Transverse colon (tissue), 4 donors: ENCODE results near the gene NOTUM. TPM values are rescaled to one million over a fixed set of nuclear protein-coding genes. Genes with fewer than 3 reads are reported as not detected.

Experiments
- DNase-seq: peaks from one replicate; pipeline ENCODE4 v3.0.0-alpha.2; 2019
- H3K27ac ChIP-seq, 4 donors: fragments of 200-600 bp; sonication (generic); 2 replicates each; pipeline ENCODE4 v1.5.1; 2016 to 2018; ENCODE audit warnings: inconsistent platforms in 4 of 4
- H3K27me3 ChIP-seq: fragments of 200-600 bp; sonication (generic); 2 replicates; pipeline ENCODE4 v1.5.1; 2017; ENCODE audit warnings: inconsistent platforms
- H3K36me3 ChIP-seq, 4 donors: fragments of 200-600 bp; sonication (generic); 2 replicates each; pipeline ENCODE4 v1.5.1; 2017 to 2019; ENCODE audit warnings: inconsistent platforms in 4 of 4
- H3K4me1 ChIP-seq, 4 donors: fragments of 200-600 bp; sonication (generic); 2 replicates each; pipeline ENCODE4 v1.5.1; 2017 to 2020; ENCODE audit warnings: inconsistent platforms in 4 of 4
- H3K4me3 ChIP-seq, 4 donors: fragments of 200-600 bp; sonication (generic); 1 replicate in 1 of 4; 2 replicates in 3 of 4; pipeline versions ENCODE4 v1.5.1 to v1.6.1; 2017 to 2019; ENCODE audit warnings: inconsistent platforms in 4 of 4
- H3K9me3 ChIP-seq, 2 donors: fragments of 200-600 bp; sonication (generic); 2 replicates each; pipeline ENCODE4 v1.5.1; 2017 to 2019; ENCODE audit warnings: inconsistent platforms in 2 of 2
- CTCF ChIP-seq, 5 experiments: fragments of 200-600 bp in 3 of 5; fragments of 450-650 bp in 2 of 5; sonication (generic) in 3 of 5; IDR thresholded peaks; 1 replicate in 2 of 5; 2 replicates in 3 of 5; pipeline ENCODE4 v1.5.1; 2016 to 2017; ENCODE audit warnings: antibody characterized with exemption in 5 of 5, inconsistent platforms in 3 of 5, mild to moderate bottlenecking in 2 of 5, moderate library complexity in 1 of 5
- EP300 ChIP-seq: sonication (generic); formaldehyde crosslinking; IDR thresholded peaks from one replicate; pipeline ENCODE4 v1.6.1; 2017; ENCODE audit warnings: antibody characterized with exemption, low read depth
- POLR2A ChIP-seq: fragments of 450-650 bp; IDR thresholded peaks from one replicate; pipeline ENCODE4 v1.6.1; 2016; ENCODE audit warnings: antibody characterized with exemption, mild to moderate bottlenecking, moderate library complexity
- POLR2AphosphoS5 ChIP-seq, 3 donors: sonication (generic); formaldehyde crosslinking; IDR thresholded peaks; one replicate each; pipeline ENCODE4 v1.6.1; 2016; ENCODE audit warnings: antibody characterized with exemption in 3 of 3
- WGBS, 2 donors: methylation state at CpG; one replicate each; pipeline ENCODE4 v1.1.5; 2018; ENCODE audit warnings: low coverage in 1 of 2; 5-methylcytosine and 5-hydroxymethylcytosine counted together
- in situ Hi-C, 4 donors: fragments of 200-750 bp; cut with MboI; loops; one replicate each; pipeline versions ENCODE4 v1.15.0 to v1.15.1; 2017; ENCODE audit warnings: low sequenced_read_pairs in 3 of 4, low pct_ligation_motif_present in 1 of 4, low pct_unique_long_range_greater_than_20kb in 1 of 4
- intact Hi-C: fragments of 100-400 bp; cut with DNase I; formaldehyde crosslinking; loops from one replicate; pipeline ENCODE4 v1.15.1; 2023; ENCODE audit warnings: low total_unique reads
- total RNA-seq, 4 donors: library from RNA; depleted of rRNA; stranded (reverse); fragments of >200 nt; gene quantifications; one replicate each; pipeline ENCODE4 v1.1.0, GENCODE V29; 2016

NOTUM gene
- total RNA-seq, 4 donors from 2014 or later: not detected

DNA sequence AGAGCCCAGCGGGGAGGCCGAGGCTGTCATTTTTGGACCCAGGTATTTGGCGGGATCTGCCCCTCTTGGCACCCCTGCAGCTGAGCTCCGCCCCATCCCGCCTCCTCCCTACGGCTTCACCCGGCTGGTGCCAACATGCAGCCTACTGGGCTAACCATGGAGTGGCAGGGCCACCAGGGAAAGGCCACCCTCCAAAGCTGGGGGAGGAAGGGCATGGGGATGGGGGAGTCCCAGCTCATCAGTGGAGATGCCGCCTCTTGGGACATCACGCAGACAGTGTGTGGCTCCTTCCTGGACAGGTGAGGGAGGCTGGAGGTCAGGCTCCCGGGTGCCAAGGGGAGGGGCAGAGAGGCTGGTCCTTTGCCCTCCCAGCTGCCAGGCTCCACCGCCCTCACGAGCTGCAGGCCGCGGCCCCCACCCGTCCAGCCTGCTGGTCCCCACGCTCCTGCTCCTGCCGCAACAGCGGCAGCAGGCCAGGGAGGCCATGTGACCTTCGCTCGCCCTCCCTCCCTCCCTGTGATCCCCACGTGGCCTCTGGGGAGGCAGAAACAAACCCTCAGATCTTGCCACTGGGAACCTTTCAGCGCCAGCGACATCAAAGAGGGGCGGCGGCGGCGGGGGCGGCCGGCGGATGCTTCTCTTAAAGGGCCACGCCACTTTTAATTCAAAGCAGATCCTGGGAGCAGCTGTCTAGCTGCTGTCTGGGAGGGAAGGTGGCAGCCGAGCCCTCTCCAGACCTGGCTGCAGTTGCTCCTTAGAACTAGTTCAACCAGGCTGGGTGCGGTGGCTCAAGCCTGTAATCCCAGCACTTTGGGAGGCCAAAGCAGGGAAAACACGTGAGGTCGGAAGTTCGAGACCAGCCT is 6.8 kb upstream of the NOTUM start:
- peak; percentile 80 for DNase-seq
- intact Hi-C loops: no loop called here
- 18% methylated on average over 25 of the region's 36 CpGs; no CpG with 5 or more reads in 1 of the 2 donors for WGBS, 2 donors
- Histone ChIP-seq H3K27me3 (peaks cover 58% of the 10 kb centered on the region), H3K4me3 (peak overlapping the region in 2 of 4 donors; percentile 5 to 24), H3K27ac (peak overlapping the region; percentile 41 to 55 (median 44)), H3K36me3 (no peaks in the 10 kb centered on the region), H3K4me1 (peaks cover 15 to 26% (median 21%) of the 10 kb centered on the region in 4 donors), H3K9me3 (no peaks in the 10 kb centered on the region)
- TF ChIP-seq EP300 (no peak), POLR2AphosphoS5 (IDR thresholded peaks at IDR 0.05) (peak; percentile 29 to 45 (median 30)), POLR2A (no peak), CTCF (IDR thresholded peaks at IDR 0.05) (no peak)
- in situ Hi-C loops: loop anchor here in 1 of 4 donors (25.0 kb wide), 1 partner anchor 195 kb away; no protein-coding TSS in a partner anchor

- no peaks in the 10 kb centered on the region for H3K9me3 ChIP-seq
- no peak overlapping the region for H3K4me3 ChIP-seq
- H3K4me1 ChIP-seq: peaks cover 15 to 26% (median 21%) of the 10 kb centered on the region in 4 donors
- no peak for DNase-seq
- no peaks in the 10 kb centered on the region for H3K36me3 ChIP-seq
- in situ Hi-C loops (loop anchor here in 1 of 4 donors (25.0 kb wide), 1 partner anchor 195 kb away; no protein-coding TSS in a partner anchor), intact Hi-C loops (no loop called here)
- peaks cover 64% of the 10 kb centered on the region for H3K27me3 ChIP-seq
- TF ChIP-seq EP300: no peak
- TF ChIP-seq CTCF (IDR thresholded peaks at IDR 0.05): no peak
- no peak for TF ChIP-seq POLR2A
- TF ChIP-seq POLR2AphosphoS5 (IDR thresholded peaks at IDR 0.05): no peak
- 18% methylated on average over 2 of the region's 5 CpGs; no CpG with 5 or more reads in 1 of the 2 donors for WGBS, 2 donors
- peak overlapping the region; percentile 41 to 55 (median 44) for H3K27ac ChIP-seq
These were observed 6.2 kb upstream of the NOTUM start for GRCh38 chr17:81967244-81967532.

DNA sequence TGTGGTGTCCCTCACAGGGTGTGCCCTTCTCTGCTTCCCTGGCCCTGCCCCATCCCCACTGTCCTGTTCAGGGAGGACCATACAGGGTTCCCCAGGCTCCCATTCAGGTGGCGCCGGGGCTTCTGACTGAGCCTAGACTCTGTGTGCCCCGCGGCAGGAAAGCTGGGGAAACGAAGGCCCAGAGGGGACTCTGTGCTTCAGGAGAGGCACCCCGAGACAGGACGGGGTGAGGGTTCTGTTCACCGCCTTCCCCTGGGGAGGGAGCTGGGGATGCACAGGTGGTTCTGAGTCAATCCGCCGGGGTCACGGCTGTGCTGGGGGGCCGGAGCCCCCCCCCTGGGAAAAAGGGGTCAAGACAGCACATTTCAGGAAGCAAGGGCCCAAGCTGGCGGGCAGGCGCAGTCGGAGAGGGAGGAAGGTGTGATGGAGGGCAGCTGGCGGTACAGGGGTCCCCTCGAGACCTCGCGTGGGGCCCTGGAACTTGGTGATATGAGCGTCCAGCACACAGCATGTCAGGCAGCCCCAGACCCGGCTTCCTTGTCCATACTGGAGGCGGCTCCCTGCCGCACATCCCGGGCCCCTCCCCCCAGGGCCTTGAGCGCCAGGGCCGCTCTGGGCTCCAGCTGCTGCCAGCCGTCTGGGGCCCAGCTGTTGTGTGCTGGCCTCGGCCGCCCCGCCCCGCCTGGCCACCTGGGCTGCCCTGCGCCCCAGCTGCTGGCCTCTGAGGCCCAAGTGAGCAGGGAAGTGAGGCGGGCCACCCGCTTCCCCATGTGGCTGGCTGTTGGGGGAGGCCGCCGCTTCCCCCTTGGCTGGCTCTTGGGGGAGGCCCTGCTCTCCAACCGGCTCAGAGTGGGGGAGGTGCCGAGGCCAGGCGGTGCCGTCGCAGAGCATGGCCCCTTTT is 5.6 kb upstream of the NOTUM start:
- Histone ChIP-seq H3K4me1 (peaks cover 15 to 30% (median 23%) of the 10 kb centered on the region in 4 donors), H3K4me3 (no peak overlapping the region), H3K27ac (peak overlapping the region; percentile 41 to 55 (median 44)), H3K36me3 (no peaks in the 10 kb centered on the region), H3K27me3 (peaks cover 70% of the 10 kb centered on the region), H3K9me3 (no peaks in the 10 kb centered on the region)
- no peak for TF ChIP-seq POLR2A
- no peak for TF ChIP-seq EP300
- TF ChIP-seq CTCF (IDR thresholded peaks at IDR 0.05): no peak
- peak; percentile 94 to 98 (median 95) for TF ChIP-seq POLR2AphosphoS5 (IDR thresholded peaks at IDR 0.05)
- in situ Hi-C loops: loop anchor here in 1 of 4 donors (25.0 kb wide), 1 partner anchor 196 kb away; no protein-coding TSS in a partner anchor
- DNase-seq: peak; percentile 70
- WGBS, 2 donors: 42% methylated on average over 33 of the region's 41 CpGs; no CpG with 5 or more reads in 1 of the 2 donors
- intact Hi-C loops: no loop called here
